Esophagus (tissue), 2 donors: ENCODE results near the gene WWOX. TPM values are rescaled to one million over a fixed set of nuclear protein-coding genes. Genes with fewer than 3 reads are reported as not detected.

ENCODE experiments used
- H3K27ac ChIP-seq, 2 donors: one replicate each; pipeline ENCODE4 v1.5.1; 2013; ENCODE audit warnings: low read depth in 2 of 2, mild to moderate bottlenecking in 2 of 2, inconsistent platforms in 1 of 2, low read length in 1 of 2, moderate library complexity in 1 of 2
- H3K27me3 ChIP-seq, 2 donors: one replicate each; pipeline ENCODE4 v1.6.1; 2013; ENCODE audit warnings: low read length in 2 of 2, control low read depth in 1 of 2, mild to moderate bottlenecking in 1 of 2; ENCODE audit not compliant: insufficient read depth in 2 of 2, control insufficient read depth in 1 of 2
- H3K36me3 ChIP-seq, 2 donors: one replicate each; pipeline ENCODE4 v1.6.1; 2013; ENCODE audit warnings: low read length in 1 of 2; ENCODE audit not compliant: control insufficient read depth in 2 of 2, insufficient read depth in 2 of 2
- H3K4me1 ChIP-seq, 2 donors: one replicate each; pipeline ENCODE4 v1.6.1; 2013; ENCODE audit warnings: low read length in 1 of 2; ENCODE audit not compliant: control insufficient read depth in 2 of 2, insufficient read depth in 2 of 2
- H3K4me3 ChIP-seq, 2 donors: one replicate each; pipeline ENCODE4 v1.5.1; 2013; ENCODE audit warnings: low read length in 2 of 2, mild to moderate bottlenecking in 2 of 2, low read depth in 1 of 2, moderate library complexity in 1 of 2
- H3K9me3 ChIP-seq, 2 donors: one replicate each; pipeline ENCODE4 v1.6.1; 2013; ENCODE audit warnings: mild to moderate bottlenecking in 2 of 2, low read depth in 1 of 2, low read length in 1 of 2, moderate library complexity in 1 of 2; ENCODE audit not compliant: control insufficient read depth in 2 of 2, insufficient read depth in 1 of 2
- WGBS, 2 donors: extraction: QIAGEN DNeasy Blood & Tissue Kit; methylation state at CpG; one replicate each; pipeline ENCODE4 v1.1.7; 2013; 5-methylcytosine and 5-hydroxymethylcytosine counted together
- polyA plus RNA-seq, 2 donors: library from polyadenylated mRNA; stranded (reverse); fragments of 200-250 nt; gene quantifications; one replicate each; pipeline ENCODE4 v1.2.3, GENCODE V29; 2013
- donor health status: healthy with polysubstance abuse.
- donor health status: Bipolar disorder and iron deficiency.

The WWOX gene
- polyA plus RNA-seq, 2 donors, result 6.4 to 9.1 TPM

DNA sequence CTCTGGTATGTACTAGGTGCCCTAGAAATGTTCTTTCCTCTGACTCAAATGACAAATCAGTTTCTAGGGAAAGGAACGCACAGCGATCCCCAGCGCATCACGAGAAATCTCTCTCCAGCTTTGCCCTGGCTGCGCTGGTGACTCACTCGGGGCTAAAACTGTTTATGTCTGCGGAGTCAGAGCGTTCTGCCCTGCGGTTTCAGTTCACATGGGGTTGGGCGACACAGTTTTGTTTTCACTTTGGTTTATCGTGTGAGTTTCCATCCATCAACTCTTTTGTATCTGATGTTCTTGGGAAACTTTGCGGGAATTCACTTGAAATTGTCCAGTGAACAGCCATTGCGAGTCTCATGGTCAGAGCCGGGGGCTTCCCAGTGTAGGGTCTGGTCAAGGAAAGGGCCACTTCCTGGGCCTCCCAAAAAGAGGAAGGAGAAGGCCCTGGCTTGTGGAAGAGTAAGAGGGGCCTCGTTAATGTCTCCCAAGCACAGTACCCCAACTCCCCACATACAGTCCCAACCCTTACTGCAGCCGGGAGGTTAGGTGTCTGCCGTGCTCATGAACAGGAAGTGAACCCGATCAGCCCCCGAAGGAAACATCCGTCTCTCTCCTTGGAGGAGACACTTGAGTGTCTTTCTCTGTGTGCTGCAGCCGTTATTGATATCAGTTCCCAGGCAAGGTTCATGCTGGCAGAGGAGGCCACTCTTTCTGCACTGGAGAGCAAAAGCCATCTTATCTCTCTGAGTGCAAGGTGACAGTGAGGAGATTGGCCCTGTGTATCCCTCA lies 643.2 kb downstream of the WWOX start:
- Histone ChIP-seq H3K4me3 (no peak overlapping the region), H3K9me3 (no peaks in the 10 kb centered on the region), H3K36me3 (no peaks in the 10 kb centered on the region), H3K27me3 (no peaks in the 10 kb centered on the region), H3K4me1 (no peaks in the 10 kb centered on the region), H3K27ac (peak overlapping the region; percentile 50 to 62)
- 65 to 71% methylated on average over 21 of the region's 21 CpGs for WGBS, 2 donors

DNA sequence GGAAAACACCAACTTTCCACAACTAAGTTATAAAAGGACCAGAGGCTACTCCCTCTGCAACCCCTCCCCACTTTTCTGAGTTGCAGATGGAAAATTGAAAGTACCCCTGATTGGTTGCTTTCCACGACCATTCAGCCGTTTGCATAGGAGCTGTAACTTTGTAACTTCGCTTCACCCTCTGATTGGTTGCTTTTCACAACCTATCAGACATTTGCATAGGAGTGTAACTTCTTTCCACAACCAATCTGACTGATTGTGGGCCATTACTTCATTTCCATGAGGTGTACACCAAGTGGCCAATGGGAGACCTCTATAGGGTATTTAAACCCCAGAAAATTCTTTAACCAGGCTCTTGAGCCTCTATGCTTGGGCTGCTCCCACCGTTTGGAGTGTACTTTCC lies 644.1 kb downstream of the WWOX start:
- Histone ChIP-seq H3K9me3 (no peaks in the 10 kb centered on the region), H3K4me1 (no peaks in the 10 kb centered on the region), H3K36me3 (no peaks in the 10 kb centered on the region), H3K4me3 (no peak overlapping the region), H3K27ac (no peak overlapping the region), H3K27me3 (no peaks in the 10 kb centered on the region)
- WGBS, 2 donors, result 84 to 87% methylated on average over 4 of the region's 4 CpGs

DNA sequence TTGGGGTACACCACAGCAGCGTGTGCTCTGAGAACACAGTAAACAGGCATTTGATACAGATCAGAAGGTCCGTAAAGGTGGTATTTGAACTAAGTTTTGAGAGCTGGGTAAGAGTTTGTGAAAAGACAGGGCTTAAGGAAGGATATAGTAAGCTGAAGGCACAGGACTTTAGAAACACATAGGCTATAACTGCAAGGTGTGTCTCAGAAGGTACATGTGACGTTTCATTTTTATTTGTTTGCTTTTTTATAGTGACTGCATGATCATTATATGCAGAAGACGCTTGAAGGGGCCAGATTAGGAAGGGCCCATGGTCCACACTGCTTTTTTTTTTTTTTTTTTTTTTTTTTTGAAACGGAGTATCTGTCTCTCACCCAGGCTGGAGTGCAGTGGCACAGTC lies 644.6 kb downstream of the WWOX start:
- no peak overlapping the region for H3K27ac ChIP-seq

DNA sequence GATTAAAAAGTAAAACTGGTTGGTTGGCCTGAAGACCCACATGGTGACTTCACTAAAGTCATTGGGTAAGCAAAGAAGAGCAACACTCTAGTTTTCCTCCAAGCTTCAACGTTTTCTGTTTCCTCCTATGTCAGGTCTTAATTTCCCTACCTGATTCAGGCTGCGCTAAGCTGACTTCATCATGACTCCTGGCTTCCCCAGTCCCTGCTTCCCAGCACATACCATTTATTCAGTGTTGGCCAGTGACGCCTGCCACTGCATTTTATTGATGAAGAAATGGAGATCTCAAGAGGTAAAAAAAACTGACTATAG lies 645.3 kb downstream of the WWOX start:
- H3K36me3 ChIP-seq, result no peaks in the 10 kb centered on the region
- no peaks in the 10 kb centered on the region for H3K27me3 ChIP-seq
- no peak overlapping the region for H3K4me3 ChIP-seq
- H3K4me1 ChIP-seq, result peaks cover 0 to 2% of the 10 kb centered on the region in 2 donors
- H3K9me3 ChIP-seq, result no peaks in the 10 kb centered on the region
- peak overlapping the region in 1 of 2 donors; percentile 23 for H3K27ac ChIP-seq
- WGBS, 2 donors, result 48 to 59% methylated on average over 3 of the region's 3 CpGs

More for the DNA sequence above, 644.6 kb downstream of the WWOX start:
- WGBS, 2 donors, result 88 to 90% methylated on average over 5 of the region's 5 CpGs
- Histone ChIP-seq H3K27me3 (no peaks in the 10 kb centered on the region), H3K4me3 (no peak overlapping the region), H3K4me1 (peaks cover 0 to 2% of the 10 kb centered on the region in 2 donors), H3K36me3 (no peaks in the 10 kb centered on the region), H3K9me3 (no peaks in the 10 kb centered on the region)

DNA sequence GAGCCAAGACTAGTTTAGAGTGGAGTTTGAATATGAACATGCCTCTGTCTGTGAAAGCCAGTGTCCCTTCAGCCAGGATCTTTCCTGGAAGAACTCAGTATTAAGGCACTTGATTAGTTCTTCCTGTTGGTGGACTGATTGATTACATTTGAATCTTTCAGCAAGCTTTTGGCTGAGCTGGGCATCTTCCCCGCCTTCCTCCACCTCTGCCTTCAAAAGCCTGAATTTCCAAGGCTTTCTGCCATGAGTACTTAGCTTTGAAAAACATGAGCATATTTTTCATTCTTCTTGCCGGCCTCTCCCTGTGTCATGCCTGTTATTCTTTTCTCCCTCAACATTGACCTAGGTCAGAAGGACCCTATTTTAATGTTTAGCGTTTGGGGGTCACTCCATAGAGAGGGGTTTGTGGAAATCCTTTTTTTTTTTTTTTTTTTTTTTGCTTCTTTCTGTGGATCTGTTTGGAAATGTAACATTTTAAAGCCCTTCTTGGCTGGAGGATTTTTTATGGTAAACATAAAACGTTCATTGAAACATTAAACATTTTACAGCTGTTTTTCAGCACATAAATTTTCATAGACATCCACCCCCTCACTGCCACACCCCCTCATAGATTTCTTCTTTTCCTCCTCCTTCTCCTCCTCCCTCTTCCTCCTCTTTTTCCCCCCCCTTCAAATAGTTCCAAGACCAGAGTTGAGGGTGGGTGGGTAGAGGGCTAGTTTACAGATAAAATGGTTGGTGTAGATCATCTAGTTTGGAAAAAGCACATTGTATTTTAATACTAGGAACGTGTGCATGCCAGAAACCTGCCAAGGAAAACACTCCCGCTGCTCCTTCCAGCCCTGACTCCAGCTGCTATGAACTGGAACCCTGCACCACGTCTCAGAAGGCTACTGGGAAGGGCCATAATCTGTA lies 645.9 kb downstream of the WWOX start:
- Histone ChIP-seq H3K4me1 (peaks cover 0 to 2% of the 10 kb centered on the region in 2 donors), H3K9me3 (no peaks in the 10 kb centered on the region), H3K4me3 (no peak overlapping the region), H3K27ac (peak overlapping the region in 1 of 2 donors; percentile 23), H3K27me3 (no peaks in the 10 kb centered on the region), H3K36me3 (no peaks in the 10 kb centered on the region)
- whole genome bisulfite sequencing, 2 donors, result 37 to 43% methylated on average over 7 of the region's 7 CpGs

DNA sequence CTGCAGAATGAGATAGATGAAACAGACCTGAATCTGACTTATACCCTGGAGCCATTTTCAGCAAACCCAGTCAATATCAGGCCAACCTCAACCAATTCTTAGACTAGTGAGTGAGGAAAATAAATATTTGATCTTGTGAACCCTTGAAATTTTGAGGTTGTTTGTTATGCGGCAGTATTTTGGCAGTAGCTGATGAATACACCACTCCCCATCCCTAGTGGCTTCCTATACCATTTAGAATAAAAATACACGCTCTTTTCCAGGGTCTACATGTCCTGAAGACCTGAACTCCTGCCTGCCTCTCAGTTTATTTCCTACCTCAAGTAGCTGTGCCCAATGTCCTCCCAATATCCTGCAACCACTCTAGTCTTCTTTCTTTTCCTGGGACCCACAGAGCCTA lies 647.3 kb downstream of the WWOX start:
- H3K4me1 ChIP-seq, result peaks cover 0 to 2% of the 10 kb centered on the region in 2 donors
- no peaks in the 10 kb centered on the region for H3K27me3 ChIP-seq
- no peak overlapping the region for H3K27ac ChIP-seq
- H3K36me3 ChIP-seq, result no peaks in the 10 kb centered on the region
- H3K4me3 ChIP-seq, result no peak overlapping the region
- 90 to 96% methylated on average over 2 of the region's 2 CpGs for WGBS, 2 donors
- no peaks in the 10 kb centered on the region for H3K9me3 ChIP-seq

DNA sequence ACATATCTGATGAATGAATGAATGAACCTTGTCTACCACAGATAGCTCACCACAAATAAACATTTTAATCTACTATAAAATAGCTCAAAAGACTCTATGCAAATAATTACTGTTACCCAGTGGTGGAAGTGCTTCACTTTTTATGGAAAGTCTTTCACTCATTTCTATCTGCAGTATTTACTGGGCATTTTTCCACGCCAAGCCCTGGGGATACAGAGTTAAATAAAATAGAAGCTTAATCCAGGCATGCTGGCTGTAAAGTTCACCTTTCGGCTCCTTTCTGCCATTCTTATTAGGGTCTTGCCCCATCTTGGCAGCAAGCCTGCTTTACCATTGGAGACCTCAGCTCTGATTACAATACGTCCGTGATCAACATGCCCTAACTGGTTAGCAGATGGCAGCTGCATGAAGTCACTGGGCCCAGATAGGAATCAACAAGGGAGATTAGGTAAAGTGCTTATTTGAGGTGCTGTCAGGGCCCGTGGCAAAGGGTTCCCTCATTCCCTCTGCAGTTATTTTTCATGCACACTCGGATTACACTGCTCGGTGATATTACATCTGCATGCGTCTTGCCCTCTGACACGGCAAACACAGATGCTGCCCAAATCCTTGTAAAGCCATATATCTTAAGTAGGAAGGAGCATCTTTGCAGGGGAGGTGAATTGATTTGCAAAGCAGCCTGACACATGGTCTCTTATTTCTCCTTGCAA lies 648.9 kb downstream of the WWOX start:
- Histone ChIP-seq H3K4me3 (no peak overlapping the region), H3K27me3 (no peaks in the 10 kb centered on the region), H3K27ac (no peak overlapping the region), H3K4me1 (peaks cover 0 to 2% of the 10 kb centered on the region in 2 donors), H3K36me3 (no peaks in the 10 kb centered on the region), H3K9me3 (no peaks in the 10 kb centered on the region)
- 50 to 63% methylated on average over 9 of the region's 9 CpGs for WGBS, 2 donors

DNA sequence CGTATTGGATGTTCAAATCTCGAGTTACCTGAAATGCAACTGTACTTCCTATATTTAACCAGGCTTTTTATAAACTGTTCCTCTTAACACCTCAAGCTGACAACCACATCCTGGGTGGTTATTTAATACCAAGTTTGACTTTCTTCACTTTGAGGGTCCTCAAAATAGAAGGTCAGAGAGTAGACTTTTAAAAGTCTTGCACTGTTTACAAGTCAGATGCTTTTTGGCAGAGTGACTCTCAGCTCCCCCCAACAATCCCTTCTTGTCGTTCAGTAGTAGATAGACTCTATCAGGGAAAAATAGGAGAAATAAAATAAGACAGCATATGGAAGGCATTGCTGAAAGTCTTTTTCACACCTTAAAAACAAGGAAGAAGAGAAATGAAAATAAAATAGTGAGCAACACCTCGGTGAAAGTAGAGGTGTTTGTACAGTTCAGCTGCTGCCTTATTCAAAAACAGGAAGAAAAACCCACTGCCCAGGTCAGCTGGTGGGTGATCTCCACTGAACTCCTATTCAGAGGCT lies 650.4 kb downstream of the WWOX start:
- 56 to 64% methylated on average over 4 of the region's 4 CpGs for WGBS, 2 donors
- peaks cover 0 to 2% of the 10 kb centered on the region in 2 donors for H3K4me1 ChIP-seq
- H3K9me3 ChIP-seq, result no peaks in the 10 kb centered on the region
- no peaks in the 10 kb centered on the region for H3K27me3 ChIP-seq
- no peak overlapping the region for H3K27ac ChIP-seq
- H3K4me3 ChIP-seq, result no peak overlapping the region
- no peaks in the 10 kb centered on the region for H3K36me3 ChIP-seq

DNA sequence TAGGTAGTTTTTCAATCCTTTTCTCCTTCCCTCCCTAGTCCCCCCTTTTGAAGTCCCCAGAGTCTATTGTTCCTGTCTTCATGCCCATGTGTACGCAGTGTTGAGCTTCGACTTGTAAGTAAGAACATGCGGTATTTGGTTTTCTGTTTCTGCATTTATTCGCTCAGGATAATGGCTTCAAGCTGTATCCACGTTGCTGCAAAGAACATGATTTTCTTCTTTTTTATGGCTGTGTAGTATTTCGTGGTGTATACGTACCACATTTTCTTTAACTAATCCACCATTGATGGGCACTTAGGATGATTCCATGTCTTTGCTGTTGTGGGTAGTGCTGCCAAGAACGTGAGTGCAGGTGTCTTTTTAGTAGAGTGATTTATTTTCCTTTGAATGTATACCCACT lies 651.2 kb downstream of the WWOX start:
- H3K4me3 ChIP-seq, result no peak overlapping the region
- peaks cover 0 to 2% of the 10 kb centered on the region in 2 donors for H3K4me1 ChIP-seq
- no peak overlapping the region for H3K27ac ChIP-seq
- 94 to 95% methylated on average over 8 of the region's 8 CpGs for WGBS, 2 donors
- no peaks in the 10 kb centered on the region for H3K9me3 ChIP-seq
- no peaks in the 10 kb centered on the region for H3K27me3 ChIP-seq
- no peaks in the 10 kb centered on the region for H3K36me3 ChIP-seq
